ENCODE data around the gene TSKS. TPM values are rescaled to one million over a fixed set of nuclear protein-coding genes. Genes with fewer than 3 reads are reported as not detected.
A peak's percentile ranks its signal among the peaks of the same experiment; 100 is the strongest.

Gene TSKS
- total RNA-seq, 1 donor from 2014 or later = not detected

DNA sequence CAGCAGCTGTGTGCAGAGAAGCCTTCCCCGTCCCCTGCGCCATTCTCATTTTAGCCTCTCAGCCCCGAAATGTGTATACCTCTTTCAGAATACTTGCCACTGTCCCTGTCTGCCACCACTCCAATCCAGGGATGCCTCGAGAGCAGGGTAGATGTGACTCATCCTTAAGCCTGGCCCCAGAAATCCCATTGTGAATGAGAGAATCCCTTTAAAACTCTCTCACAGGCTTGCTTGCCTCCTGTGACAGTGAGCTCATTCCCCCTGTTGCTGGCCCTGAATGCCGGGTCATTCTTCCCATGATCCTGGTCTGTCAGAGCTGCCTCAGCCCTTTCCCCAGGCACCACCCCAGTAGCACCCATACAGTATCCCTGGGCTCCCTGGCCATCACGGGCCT lies 13.3 kb upstream of the TSKS start:
- H3K4me3 Mint-ChIP-seq (ENCODE audit: unreplicated experiment) = no peak overlapping the region
- DNase-seq (ENCODE audit: low spot score) = no peak
- TF ChIP-seq CTCF (IDR thresholded peaks at IDR 0.05) = no peak
- peaks cover 3% of the 10 kb centered on the region for H3K36me3 Mint-ChIP-seq (ENCODE audit: low read depth)
- H3K27me3 Mint-ChIP-seq (ENCODE audit: low read depth) = no peaks in the 10 kb centered on the region
- H3K9me3 Mint-ChIP-seq (ENCODE audit: low read depth) = no peaks in the 10 kb centered on the region
- H3K27ac Mint-ChIP-seq (ENCODE audit: unreplicated experiment) = no peak overlapping the region
- peaks cover 12% of the 10 kb centered on the region for H3K4me1 Mint-ChIP-seq (ENCODE audit: low read depth)

DNA sequence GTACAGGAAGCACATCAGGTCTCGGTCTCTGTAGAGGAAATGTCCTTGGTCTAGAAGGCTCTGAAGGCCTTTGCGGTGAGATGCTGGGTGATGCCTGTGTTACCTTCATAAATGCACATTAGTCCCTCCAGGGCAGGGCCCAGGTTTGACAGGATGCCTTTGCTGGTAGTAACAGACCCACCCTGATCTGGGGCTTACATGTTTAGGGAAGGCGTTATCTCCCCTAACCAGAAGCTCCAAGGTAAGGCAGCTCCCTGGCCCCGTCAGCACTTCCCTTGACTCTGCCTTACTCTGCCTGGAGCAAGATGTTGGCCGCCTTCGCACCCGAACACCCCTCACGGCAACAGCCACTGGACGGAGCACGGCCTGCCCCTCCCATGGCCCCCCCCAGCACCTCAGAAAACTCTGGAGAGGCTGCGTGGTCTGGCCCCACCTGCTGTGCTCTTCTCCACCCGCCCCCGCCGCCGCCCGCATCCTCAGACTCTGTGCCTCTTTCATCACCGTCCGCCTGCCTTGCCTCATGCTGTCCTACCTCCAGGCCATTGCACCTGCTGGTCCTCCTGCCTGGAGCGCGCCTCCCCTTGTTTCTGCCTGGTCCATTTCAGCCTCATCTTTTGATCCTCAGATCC lies 12.8 kb upstream of the TSKS start:
- no peaks in the 10 kb centered on the region for H3K27me3 Mint-ChIP-seq (ENCODE audit: low read depth)
- DNase-seq (ENCODE audit: low spot score) = no peak
- no peaks in the 10 kb centered on the region for H3K9me3 Mint-ChIP-seq (ENCODE audit: low read depth)
- peaks cover 13% of the 10 kb centered on the region for H3K4me1 Mint-ChIP-seq (ENCODE audit: low read depth)
- no peak for TF ChIP-seq CTCF (IDR thresholded peaks at IDR 0.05)
- H3K4me3 Mint-ChIP-seq (ENCODE audit: unreplicated experiment) = no peak overlapping the region
- peaks cover 3% of the 10 kb centered on the region for H3K36me3 Mint-ChIP-seq (ENCODE audit: low read depth)
- no peak overlapping the region for H3K27ac Mint-ChIP-seq (ENCODE audit: unreplicated experiment)

GRCh38 chr19:49774969-49775368 lies 11.9 kb upstream of the TSKS start:
- Mint-ChIP-seq H3K4me1 (ENCODE audit: low read depth) (peaks cover 13% of the 10 kb centered on the region), H3K9me3 (ENCODE audit: low read depth) (no peaks in the 10 kb centered on the region), H3K4me3 (ENCODE audit: unreplicated experiment) (no peak overlapping the region), H3K27me3 (ENCODE audit: low read depth) (no peaks in the 10 kb centered on the region), H3K36me3 (ENCODE audit: low read depth) (peaks cover 3% of the 10 kb centered on the region), H3K27ac (ENCODE audit: unreplicated experiment) (no peak overlapping the region)
- TF ChIP-seq CTCF (IDR thresholded peaks at IDR 0.05) = no peak
- DNase-seq (ENCODE audit: low spot score) = no peak

DNA sequence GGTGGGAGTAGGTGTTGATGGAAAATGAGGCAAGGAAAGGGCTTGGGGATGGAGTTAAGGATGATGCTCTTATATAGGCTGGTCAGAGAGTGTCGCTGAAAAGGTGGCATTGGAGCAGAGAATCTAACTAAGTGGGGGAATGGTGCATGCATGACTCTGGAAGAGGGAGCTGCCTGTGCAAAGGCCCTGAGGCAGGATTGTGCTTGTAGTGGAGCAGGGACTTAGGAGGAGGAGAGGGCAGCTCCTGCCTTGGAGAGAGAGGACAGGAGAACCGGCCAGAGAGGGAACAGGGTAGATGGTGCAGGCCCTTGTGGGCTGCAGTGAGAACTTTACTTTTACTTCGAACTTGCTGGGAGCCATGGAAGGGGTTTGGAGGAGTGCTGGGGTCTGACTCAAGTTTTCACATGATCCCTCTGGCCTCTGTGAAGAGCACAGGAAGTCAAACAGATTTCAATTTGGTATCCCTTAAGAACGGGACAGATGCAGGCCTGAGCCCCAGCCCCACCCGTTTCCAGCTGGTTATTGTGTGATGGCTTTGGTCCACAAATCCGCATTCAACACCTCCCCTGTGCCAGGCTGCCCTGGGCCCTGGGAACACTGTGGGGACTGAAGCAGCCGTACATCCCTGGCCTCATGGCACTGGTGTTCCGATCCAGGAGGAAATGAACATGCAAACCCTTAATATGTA lies 10.7 kb upstream of the TSKS start:
- no peak for DNase-seq (ENCODE audit: low spot score)
- Mint-ChIP-seq H3K27me3 (ENCODE audit: low read depth) (no peaks in the 10 kb centered on the region), H3K27ac (ENCODE audit: unreplicated experiment) (peak overlapping the region; percentile 62), H3K9me3 (ENCODE audit: low read depth) (no peaks in the 10 kb centered on the region), H3K4me3 (ENCODE audit: unreplicated experiment) (no peak overlapping the region), H3K36me3 (ENCODE audit: low read depth) (peaks cover 2% of the 10 kb centered on the region), H3K4me1 (ENCODE audit: low read depth) (peaks cover 20% of the 10 kb centered on the region)
- no peak for TF ChIP-seq CTCF (IDR thresholded peaks at IDR 0.05)

DNA sequence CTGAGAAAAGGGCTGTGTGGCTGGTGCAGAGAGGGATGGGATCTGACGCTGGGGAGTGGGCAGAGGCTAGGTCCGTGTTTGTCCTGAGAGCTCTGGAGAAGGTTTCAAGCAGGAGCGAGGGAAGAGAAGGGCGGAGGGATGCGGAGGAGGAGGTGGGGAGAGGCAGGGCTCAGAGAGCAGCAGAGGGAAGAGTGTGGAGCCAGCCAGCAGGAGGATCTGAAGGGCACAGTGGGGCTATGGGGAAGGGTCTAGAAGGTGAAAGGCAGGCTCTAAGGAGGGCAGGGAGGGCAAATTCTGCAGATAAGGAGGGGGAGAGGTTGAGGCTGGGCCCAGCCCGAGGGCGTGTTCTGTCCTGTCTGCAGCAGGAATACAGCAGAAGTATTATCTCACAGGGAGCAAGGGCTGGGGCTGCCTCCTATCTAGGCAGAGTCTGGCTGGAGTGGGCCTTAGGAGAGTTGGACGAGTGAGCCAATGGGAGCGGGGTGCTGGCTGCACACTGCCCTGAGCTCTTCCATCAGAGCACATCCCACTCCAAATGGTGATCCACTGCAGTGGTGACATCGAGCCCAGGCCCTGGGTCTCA lies 9.8 kb upstream of the TSKS start:
- no peak for TF ChIP-seq CTCF (IDR thresholded peaks at IDR 0.05)
- H3K27ac Mint-ChIP-seq (ENCODE audit: unreplicated experiment) = peak overlapping the region; percentile 62
- H3K4me3 Mint-ChIP-seq (ENCODE audit: unreplicated experiment) = no peak overlapping the region
- no peak for DNase-seq (ENCODE audit: low spot score)
- no peaks in the 10 kb centered on the region for H3K9me3 Mint-ChIP-seq (ENCODE audit: low read depth)
- H3K36me3 Mint-ChIP-seq (ENCODE audit: low read depth) = peaks cover 2% of the 10 kb centered on the region
- H3K27me3 Mint-ChIP-seq (ENCODE audit: low read depth) = no peaks in the 10 kb centered on the region
- peaks cover 29% of the 10 kb centered on the region for H3K4me1 Mint-ChIP-seq (ENCODE audit: low read depth)

Measured in chondrocyte (in vitro differentiated cells).